Neural cell (in vitro differentiated cells): ENCODE data around the gene BIRC5. TPM values are rescaled to one million over a fixed set of nuclear protein-coding genes. Genes with fewer than 3 reads are reported as not detected.

Experiments
- H2AFZ ChIP-seq: fragments of 200-600, 300-800 bp; sonication (generic), shearing (Covaris generic); 2 replicates; pipeline ENCODE4 v1.6.0; 2014; ENCODE audit warnings: low read depth, mild to moderate bottlenecking, antibody characterized with exemption, low read length, moderate library complexity
- H3F3A ChIP-seq: fragments of 200-600 bp; shearing (Covaris generic); 2 replicates; pipeline ENCODE4 v1.6.1; 2016; ENCODE audit warnings: mild to moderate bottlenecking, moderate library complexity, mixed read lengths, antibody characterized with exemption, low read length; ENCODE audit not compliant: insufficient read depth, poor library complexity, severe bottlenecking
- H3K27ac ChIP-seq: fragments of 200-600, 300-800 bp; sonication (generic), shearing (Covaris generic); 2 replicates; pipeline ENCODE4 v1.5.1; 2014; ENCODE audit warnings: mild to moderate bottlenecking, low read length, moderate library complexity
- H3K27me3 ChIP-seq: fragments of 300-800, 200-600 bp; sonication (generic), shearing (Covaris generic); 2 replicates; pipeline ENCODE4 v1.6.0; 2014; ENCODE audit warnings: mild to moderate bottlenecking, low read depth, low read length, moderate library complexity; ENCODE audit not compliant: insufficient read depth
- H3K36me3 ChIP-seq: fragments of 300-800, 200-600 bp; sonication (generic), shearing (Covaris generic); 2 replicates; pipeline ENCODE4 v1.5.1; 2014; ENCODE audit warnings: mild to moderate bottlenecking, antibody characterized with exemption, low read length, moderate library complexity; ENCODE audit not compliant: insufficient read depth
- H3K4me2 ChIP-seq: fragments of 300-800, 200-600 bp; sonication (generic), shearing (Covaris generic); 2 replicates; pipeline ENCODE4 v1.6.0; 2014; ENCODE audit warnings: mild to moderate bottlenecking, low read length
- H3K4me3 ChIP-seq: fragments of 300-800, 200-600 bp; sonication (generic), shearing (Covaris generic); 2 replicates; pipeline ENCODE4 v1.5.1; 2014; ENCODE audit warnings: mild to moderate bottlenecking, low read length, moderate library complexity
- H3K79me2 ChIP-seq: fragments of 200-600 bp; shearing (Covaris generic); replicated peaks from 2 replicates; pipeline ENCODE4 v1.6.0; 2014; ENCODE audit warnings: mild to moderate bottlenecking, low read length, moderate library complexity; ENCODE audit not compliant: insufficient read depth
- H3K9ac ChIP-seq: fragments of 300-800, 200-600 bp; sonication (generic), shearing (Covaris generic); 2 replicates; pipeline ENCODE4 v1.6.1; 2016; ENCODE audit warnings: mild to moderate bottlenecking, low read length, mixed read lengths
- H3K9me2 ChIP-seq: fragments of 200-600 bp; shearing (Covaris generic); 2 replicates; pipeline ENCODE4 v1.6.1; 2016; ENCODE audit warnings: mild to moderate bottlenecking, low read length, mixed read lengths; ENCODE audit not compliant: insufficient read depth
- H3K9me3 ChIP-seq: fragments of 200-600, 300-800 bp; sonication (generic), shearing (Covaris generic); 2 replicates; pipeline ENCODE4 v1.6.1; 2016; ENCODE audit warnings: mild to moderate bottlenecking, mixed run types, low read length, moderate library complexity, mixed read lengths
- H4K20me1 ChIP-seq: fragments of 200-600 bp; shearing (Covaris generic); 2 replicates; pipeline ENCODE4 v1.6.1; 2016; ENCODE audit warnings: mild to moderate bottlenecking, mixed run types; ENCODE audit not compliant: insufficient read depth
- CTCF ChIP-seq: fragments of 450-650 bp; IDR thresholded peaks from 2 replicates; pipeline ENCODE4 v1.5.1; 2014; ENCODE audit warnings: antibody characterized with exemption, mild to moderate bottlenecking, moderate library complexity; ENCODE audit not compliant: poor library complexity, severe bottlenecking
- EP300 ChIP-seq: fragments of 450-650 bp; conservative IDR thresholded peaks from 2 replicates; pipeline ENCODE4 v1.6.1; 2014; ENCODE audit warnings: antibody characterized with exemption, mild to moderate bottlenecking, moderate library complexity; ENCODE audit not compliant: poor library complexity, severe bottlenecking
- EZH2 ChIP-seq: fragments of 200-600, 300-800 bp; shearing (Covaris generic), sonication (generic); IDR thresholded peaks from 2 replicates; pipeline ENCODE4 v1.6.1; 2014; ENCODE audit warnings: antibody characterized with exemption, low read length, borderline replicate concordance, mild to moderate bottlenecking; ENCODE audit not compliant: insufficient read depth, poor library complexity, severe bottlenecking
- MXI1 ChIP-seq: fragments of 450-650 bp; conservative IDR thresholded peaks from 2 replicates; pipeline ENCODE4 v1.6.1; 2014; ENCODE audit warnings: antibody characterized with exemption, mild to moderate bottlenecking; ENCODE audit not compliant: poor library complexity, severe bottlenecking
- POLR2AphosphoS5 ChIP-seq: IDR thresholded peaks from 2 replicates; pipeline ENCODE4 v1.6.1; 2012
- RAD21 ChIP-seq: fragments of 450-650 bp; conservative IDR thresholded peaks from 2 replicates; pipeline ENCODE4 v1.6.1; 2014; ENCODE audit warnings: antibody characterized with exemption, mild to moderate bottlenecking, moderate library complexity
- SMC3 ChIP-seq: fragments of 450-650 bp; conservative IDR thresholded peaks from 2 replicates; pipeline ENCODE4 v1.6.1; 2014; ENCODE audit warnings: antibody characterized with exemption, mild to moderate bottlenecking, moderate library complexity; ENCODE audit not compliant: poor library complexity
- TAF1 ChIP-seq: IDR thresholded peaks from 2 replicates; pipeline ENCODE4 v1.6.1; 2012; ENCODE audit warnings: low read depth
- polyA plus RNA-seq: library from polyadenylated mRNA; depleted of rRNA; stranded (reverse); fragments of >200 nt; gene quantifications from 2 replicates; pipeline ENCODE4 v1.2.3, GENCODE V29; 2014
- TF ChIP-seq, protein P1 (sequence below): IDR thresholded peaks from 2 replicates; pipeline ENCODE4 v1.6.1; 2012; ENCODE audit warnings: borderline replicate concordance

Gene BIRC5
- polyA plus RNA-seq, 1 donor from 2014 or later: 1.4 TPM

DNA sequence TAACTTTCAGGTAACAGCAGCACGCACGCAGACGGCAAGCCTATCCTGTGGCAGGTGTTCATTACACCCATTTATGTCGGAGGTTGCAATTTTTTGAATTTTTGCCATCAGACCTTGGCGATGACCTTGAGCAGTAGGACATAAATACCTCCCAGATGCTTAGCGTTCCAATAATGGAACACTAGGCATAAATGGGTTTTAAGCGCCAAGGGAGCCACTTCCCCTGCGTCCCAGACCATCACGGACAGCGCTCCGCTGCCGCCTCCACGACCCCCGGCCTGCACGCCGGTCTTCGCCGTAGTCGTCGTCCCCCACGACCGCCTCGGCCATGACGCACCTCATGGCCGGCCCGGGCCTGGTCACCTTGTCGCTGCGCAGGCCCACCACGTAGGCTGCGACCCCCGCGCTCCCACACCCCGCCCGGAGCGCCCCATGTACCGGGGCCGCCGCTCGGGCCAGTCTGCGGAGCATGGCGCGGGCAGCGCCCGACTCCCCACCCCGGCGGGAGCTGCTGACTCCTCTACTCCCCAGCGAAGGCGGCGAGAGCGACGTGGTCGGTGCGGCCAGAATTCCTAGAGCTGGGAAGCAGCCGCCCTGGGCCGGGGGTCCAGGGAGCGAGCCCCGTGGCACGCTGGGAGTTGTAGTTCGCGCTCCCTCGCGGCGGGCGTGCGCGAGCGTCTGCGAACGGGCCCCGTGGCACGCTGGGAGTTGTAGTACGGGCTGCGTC lies 40.1 kb downstream of the BIRC5 start:
- Histone ChIP-seq H4K20me1 (no peaks in the 10 kb centered on the region), H3K4me3 (peak overlapping the region; percentile 100), H3K79me2 (no peaks in the 10 kb centered on the region), H3K27ac (peak overlapping the region; percentile 75), H3F3A (no peaks in the 10 kb centered on the region), H3K4me2 (peak overlapping the region; percentile 31), H3K27me3 (no peaks in the 10 kb centered on the region), H2AFZ (peak overlapping the region; percentile 99), H3K9ac (peak overlapping the region; percentile 88), H3K9me3 (no peaks in the 10 kb centered on the region), H3K9me2 (no peaks in the 10 kb centered on the region), H3K36me3 (no peaks in the 10 kb centered on the region)
- TF ChIP-seq, protein P1, sequence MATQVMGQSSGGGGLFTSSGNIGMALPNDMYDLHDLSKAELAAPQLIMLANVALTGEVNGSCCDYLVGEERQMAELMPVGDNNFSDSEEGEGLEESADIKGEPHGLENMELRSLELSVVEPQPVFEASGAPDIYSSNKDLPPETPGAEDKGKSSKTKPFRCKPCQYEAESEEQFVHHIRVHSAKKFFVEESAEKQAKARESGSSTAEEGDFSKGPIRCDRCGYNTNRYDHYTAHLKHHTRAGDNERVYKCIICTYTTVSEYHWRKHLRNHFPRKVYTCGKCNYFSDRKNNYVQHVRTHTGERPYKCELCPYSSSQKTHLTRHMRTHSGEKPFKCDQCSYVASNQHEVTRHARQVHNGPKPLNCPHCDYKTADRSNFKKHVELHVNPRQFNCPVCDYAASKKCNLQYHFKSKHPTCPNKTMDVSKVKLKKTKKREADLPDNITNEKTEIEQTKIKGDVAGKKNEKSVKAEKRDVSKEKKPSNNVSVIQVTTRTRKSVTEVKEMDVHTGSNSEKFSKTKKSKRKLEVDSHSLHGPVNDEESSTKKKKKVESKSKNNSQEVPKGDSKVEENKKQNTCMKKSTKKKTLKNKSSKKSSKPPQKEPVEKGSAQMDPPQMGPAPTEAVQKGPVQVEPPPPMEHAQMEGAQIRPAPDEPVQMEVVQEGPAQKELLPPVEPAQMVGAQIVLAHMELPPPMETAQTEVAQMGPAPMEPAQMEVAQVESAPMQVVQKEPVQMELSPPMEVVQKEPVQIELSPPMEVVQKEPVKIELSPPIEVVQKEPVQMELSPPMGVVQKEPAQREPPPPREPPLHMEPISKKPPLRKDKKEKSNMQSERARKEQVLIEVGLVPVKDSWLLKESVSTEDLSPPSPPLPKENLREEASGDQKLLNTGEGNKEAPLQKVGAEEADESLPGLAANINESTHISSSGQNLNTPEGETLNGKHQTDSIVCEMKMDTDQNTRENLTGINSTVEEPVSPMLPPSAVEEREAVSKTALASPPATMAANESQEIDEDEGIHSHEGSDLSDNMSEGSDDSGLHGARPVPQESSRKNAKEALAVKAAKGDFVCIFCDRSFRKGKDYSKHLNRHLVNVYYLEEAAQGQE: peak; percentile 87
- TF ChIP-seq MXI1 (peak; percentile 77), RAD21 (peak; percentile 30), EP300 (peak; percentile 53), SMC3 (peak; percentile 50), CTCF (no peak), TAF1 (no peak), EZH2 (no peak), POLR2AphosphoS5 (peak; percentile 90)

DNA sequence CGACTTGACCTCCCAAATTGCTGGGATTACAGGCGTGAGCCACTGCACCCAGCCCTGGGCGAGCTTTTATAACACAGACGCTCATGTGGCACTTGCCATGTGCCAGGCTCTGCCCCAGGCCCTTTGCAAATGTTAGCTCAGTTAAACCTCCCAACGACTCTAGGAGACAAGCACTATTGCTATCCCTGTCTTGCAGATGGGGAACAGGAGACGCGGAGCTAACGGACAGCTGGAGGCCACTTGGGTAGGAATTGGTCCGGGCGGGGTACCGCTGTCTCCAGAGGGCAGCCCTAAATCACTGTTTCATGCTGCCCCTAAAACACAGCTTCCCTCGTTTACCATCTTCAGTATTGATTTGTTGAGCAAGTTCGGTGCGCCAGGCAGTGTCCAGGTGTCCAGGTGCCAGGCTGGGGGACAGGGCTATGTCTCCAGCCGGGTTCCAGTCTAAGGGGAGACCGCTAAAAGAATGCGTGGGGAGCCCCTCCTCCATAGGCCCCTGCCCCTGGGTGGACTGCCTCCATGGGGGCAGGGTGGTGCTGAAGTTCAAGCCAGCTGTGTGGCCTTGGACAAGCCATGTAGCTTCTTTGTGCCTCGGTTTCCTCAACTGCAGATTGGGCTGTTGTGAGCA lies 41.1 kb downstream of the BIRC5 start:
- H4K20me1 ChIP-seq: no peaks in the 10 kb centered on the region
- TF ChIP-seq CTCF (no peak), SMC3 (no peak), MXI1 (no peak), POLR2AphosphoS5 (no peak), EP300 (no peak), TAF1 (no peak), EZH2 (no peak), RAD21 (no peak)
- TF ChIP-seq, protein P1: no peak
- H3K4me3 ChIP-seq: no peak overlapping the region
- no peaks in the 10 kb centered on the region for H3K36me3 ChIP-seq
- H3K79me2 ChIP-seq: no peaks in the 10 kb centered on the region
- no peaks in the 10 kb centered on the region for H3F3A ChIP-seq
- no peak overlapping the region for H3K4me2 ChIP-seq
- no peaks in the 10 kb centered on the region for H3K27me3 ChIP-seq
- no peaks in the 10 kb centered on the region for H3K9me3 ChIP-seq
- H3K9me2 ChIP-seq: no peaks in the 10 kb centered on the region
- no peak overlapping the region for H2AFZ ChIP-seq
- H3K27ac ChIP-seq: no peak overlapping the region
- H3K9ac ChIP-seq: no peak overlapping the region
